Suprapubic skin (tissue), 4 donors: ENCODE results near the gene COL19A1. TPM values are rescaled to one million over a fixed set of nuclear protein-coding genes. Genes with fewer than 3 reads are reported as not detected.

Experiments used
- DNase-seq, 2 donors: peaks; one replicate each; pipeline ENCODE4 v3.0.0-alpha.2; 2019; ENCODE audit warnings: low spot score in 2 of 2
- H3K27ac ChIP-seq: fragments of 200-600 bp; sonication (generic); one replicate; pipeline ENCODE4 v1.5.1; 2019
- H3K27me3 ChIP-seq: fragments of 200-600 bp; sonication (generic); one replicate; pipeline ENCODE4 v1.5.1; 2019
- H3K36me3 ChIP-seq: fragments of 200-600 bp; sonication (generic); one replicate; pipeline ENCODE4 v1.5.1; 2019
- H3K4me1 ChIP-seq: fragments of 200-600 bp; sonication (generic); one replicate; pipeline ENCODE4 v1.5.1; 2019
- H3K4me3 ChIP-seq: fragments of 200-600 bp; sonication (generic); one replicate; pipeline ENCODE4 v1.5.1; 2019; ENCODE audit warnings: mild to moderate bottlenecking
- H3K9me3 ChIP-seq: fragments of 200-600 bp; sonication (generic); one replicate; pipeline ENCODE4 v1.5.1; 2019
- EP300 ChIP-seq: sonication (generic); formaldehyde crosslinking; IDR thresholded peaks from one replicate; pipeline ENCODE4 v1.6.1; 2017; ENCODE audit warnings: antibody characterized with exemption
- POLR2A ChIP-seq, 2 donors: fragments of 450-650 bp; IDR thresholded peaks; one replicate each; pipeline ENCODE4 v1.6.1; 2017; ENCODE audit warnings: antibody characterized with exemption in 2 of 2, mild to moderate bottlenecking in 2 of 2, moderate library complexity in 2 of 2
- POLR2AphosphoS5 ChIP-seq, 3 donors: sonication (generic); formaldehyde crosslinking; IDR thresholded peaks; one replicate each; pipeline ENCODE4 v1.6.1; 2017; ENCODE audit warnings: antibody characterized with exemption in 3 of 3
- WGBS: methylation state at CpG from one replicate; pipeline ENCODE4 v1.1.5; 2018; 5-methylcytosine and 5-hydroxymethylcytosine counted together
- total RNA-seq, 4 donors: library from RNA; depleted of rRNA; stranded (reverse); fragments of >200 nt; gene quantifications; one replicate each; pipeline ENCODE4 v1.1.0, GENCODE V29; 2016
- TF ChIP-seq, protein P1 (sequence below), 2 donors: fragments of 200-600 bp in 1 of 2; fragments of 450-650 bp in 1 of 2; sonication (generic) in 1 of 2; IDR thresholded peaks; one replicate each; pipeline ENCODE4 v1.5.1; 2016 to 2019; ENCODE audit warnings: antibody characterized with exemption in 2 of 2, mild to moderate bottlenecking in 1 of 2, moderate library complexity in 1 of 2

The COL19A1 gene
- total RNA-seq, 4 donors from 2014 or later: 0.10 TPM; not detected in 3

GRCh38 chr6:69976591-69977090 lies 110.3 kb downstream of the COL19A1 start:
- DNase-seq: no peak
- H3K27ac ChIP-seq: no peak overlapping the region
- no peaks in the 10 kb centered on the region for H3K4me1 ChIP-seq
- H3K9me3 ChIP-seq: no peaks in the 10 kb centered on the region
- TF ChIP-seq, protein P1, sequence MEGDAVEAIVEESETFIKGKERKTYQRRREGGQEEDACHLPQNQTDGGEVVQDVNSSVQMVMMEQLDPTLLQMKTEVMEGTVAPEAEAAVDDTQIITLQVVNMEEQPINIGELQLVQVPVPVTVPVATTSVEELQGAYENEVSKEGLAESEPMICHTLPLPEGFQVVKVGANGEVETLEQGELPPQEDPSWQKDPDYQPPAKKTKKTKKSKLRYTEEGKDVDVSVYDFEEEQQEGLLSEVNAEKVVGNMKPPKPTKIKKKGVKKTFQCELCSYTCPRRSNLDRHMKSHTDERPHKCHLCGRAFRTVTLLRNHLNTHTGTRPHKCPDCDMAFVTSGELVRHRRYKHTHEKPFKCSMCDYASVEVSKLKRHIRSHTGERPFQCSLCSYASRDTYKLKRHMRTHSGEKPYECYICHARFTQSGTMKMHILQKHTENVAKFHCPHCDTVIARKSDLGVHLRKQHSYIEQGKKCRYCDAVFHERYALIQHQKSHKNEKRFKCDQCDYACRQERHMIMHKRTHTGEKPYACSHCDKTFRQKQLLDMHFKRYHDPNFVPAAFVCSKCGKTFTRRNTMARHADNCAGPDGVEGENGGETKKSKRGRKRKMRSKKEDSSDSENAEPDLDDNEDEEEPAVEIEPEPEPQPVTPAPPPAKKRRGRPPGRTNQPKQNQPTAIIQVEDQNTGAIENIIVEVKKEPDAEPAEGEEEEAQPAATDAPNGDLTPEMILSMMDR (IDR thresholded peaks at IDR 0.05): no peak
- TF ChIP-seq EP300 (no peak), POLR2A (IDR thresholded peaks at IDR 0.05) (no peak), POLR2AphosphoS5 (IDR thresholded peaks at IDR 0.05) (no peak)
- 90% methylated on average over 4 of the region's 4 CpGs for WGBS
- H3K4me3 ChIP-seq: no peak overlapping the region
- H3K36me3 ChIP-seq: no peaks in the 10 kb centered on the region
- H3K27me3 ChIP-seq: no peaks in the 10 kb centered on the region

DNA sequence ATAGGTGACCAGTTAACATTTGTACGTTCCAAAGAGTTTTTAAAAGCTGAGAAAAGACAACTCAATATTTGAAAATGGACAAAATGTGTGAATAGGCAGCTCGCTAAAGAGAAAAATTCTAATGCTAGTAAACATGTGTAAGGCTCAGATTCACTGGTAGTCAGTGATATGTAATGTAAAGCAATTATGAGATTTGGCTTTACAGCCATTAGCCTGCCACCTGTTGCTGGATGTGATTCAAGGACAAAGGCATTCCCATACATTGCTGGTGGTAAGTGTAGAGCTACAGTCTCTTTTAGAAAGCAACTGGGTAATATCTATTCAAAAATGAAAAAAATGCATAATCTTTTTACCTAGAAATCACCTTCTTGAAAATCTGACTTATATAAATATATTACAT lies 114.3 kb downstream of the COL19A1 start:
- H3K4me3 ChIP-seq: no peak overlapping the region
- no peak overlapping the region for H3K27ac ChIP-seq
- H3K9me3 ChIP-seq: no peaks in the 10 kb centered on the region
- H3K27me3 ChIP-seq: no peaks in the 10 kb centered on the region
- H3K4me1 ChIP-seq: no peaks in the 10 kb centered on the region
- WGBS: 76% methylated on average over 2 of the region's 2 CpGs
- DNase-seq: no peak
- H3K36me3 ChIP-seq: no peaks in the 10 kb centered on the region
- TF ChIP-seq EP300: no peak
- TF ChIP-seq POLR2AphosphoS5 (IDR thresholded peaks at IDR 0.05): no peak
- TF ChIP-seq POLR2A (IDR thresholded peaks at IDR 0.05): no peak
- TF ChIP-seq, protein P1 (IDR thresholded peaks at IDR 0.05): no peak

DNA sequence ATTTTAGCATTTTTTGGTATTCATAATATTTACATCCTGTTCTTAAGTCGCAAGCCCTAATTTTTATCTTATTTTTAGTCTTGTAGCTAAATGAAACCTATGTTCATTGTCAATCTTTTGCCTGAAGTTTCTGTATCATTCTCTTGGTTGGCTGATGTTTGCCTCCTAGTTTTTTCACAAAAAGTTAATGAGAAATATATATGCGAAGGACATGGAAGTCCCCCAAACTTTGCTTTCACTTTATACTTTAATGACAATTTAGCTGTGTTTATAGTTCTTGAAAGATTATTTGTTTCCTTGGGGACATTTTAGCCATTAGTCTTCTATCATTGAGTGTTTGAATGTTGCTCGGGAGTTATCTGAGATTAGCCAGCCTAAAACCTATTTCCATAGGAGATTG lies 118.2 kb downstream of the COL19A1 start:
- TF ChIP-seq POLR2AphosphoS5 (IDR thresholded peaks at IDR 0.05): no peak
- no peak for TF ChIP-seq POLR2A (IDR thresholded peaks at IDR 0.05)

GRCh38 chr6:69985180-69985579 lies 118.8 kb downstream of the COL19A1 start:
- Histone ChIP-seq H3K27ac (no peak overlapping the region), H3K9me3 (no peaks in the 10 kb centered on the region), H3K27me3 (no peaks in the 10 kb centered on the region), H3K4me3 (no peak overlapping the region), H3K4me1 (no peaks in the 10 kb centered on the region), H3K36me3 (no peaks in the 10 kb centered on the region)
- TF ChIP-seq POLR2A (IDR thresholded peaks at IDR 0.05): no peak
- WGBS: 88% methylated on average over 1 of the region's 1 CpG
- DNase-seq: no peak

More for the DNA sequence above, 118.2 kb downstream of the COL19A1 start:
- no peak for DNase-seq
- no peaks in the 10 kb centered on the region for H3K4me1 ChIP-seq
- no peak overlapping the region for H3K27ac ChIP-seq
- no peaks in the 10 kb centered on the region for H3K36me3 ChIP-seq
- WGBS: 86% methylated on average over 3 of the region's 3 CpGs
- H3K9me3 ChIP-seq: no peaks in the 10 kb centered on the region
- H3K27me3 ChIP-seq: no peaks in the 10 kb centered on the region
- H3K4me3 ChIP-seq: no peak overlapping the region

GRCh38 chr6:69987550-69987949 lies 121.2 kb downstream of the COL19A1 start:
- no peak overlapping the region for H3K4me3 ChIP-seq
- H3K9me3 ChIP-seq: peaks cover 3% of the 10 kb centered on the region
- no peaks in the 10 kb centered on the region for H3K36me3 ChIP-seq
- TF ChIP-seq POLR2AphosphoS5 (IDR thresholded peaks at IDR 0.05) (no peak), EP300 (no peak), POLR2A (IDR thresholded peaks at IDR 0.05) (no peak)
- TF ChIP-seq, protein P1 (IDR thresholded peaks at IDR 0.05): no peak
- DNase-seq: no peak
- no peaks in the 10 kb centered on the region for H3K27me3 ChIP-seq
- H3K4me1 ChIP-seq: no peaks in the 10 kb centered on the region
- H3K27ac ChIP-seq: no peak overlapping the region
- WGBS: 82% methylated on average over 2 of the region's 2 CpGs

GRCh38 chr6:69988458-69989126 lies 122.2 kb downstream of the COL19A1 start:
- Histone ChIP-seq H3K27ac (no peak overlapping the region), H3K27me3 (no peaks in the 10 kb centered on the region), H3K9me3 (peaks cover 3% of the 10 kb centered on the region), H3K4me3 (no peak overlapping the region), H3K36me3 (no peaks in the 10 kb centered on the region), H3K4me1 (no peaks in the 10 kb centered on the region)
- no peak for DNase-seq
- 62% methylated on average over 5 of the region's 5 CpGs for WGBS
- TF ChIP-seq EP300 (no peak), POLR2AphosphoS5 (IDR thresholded peaks at IDR 0.05) (no peak), POLR2A (IDR thresholded peaks at IDR 0.05) (no peak)
- TF ChIP-seq, protein P1 (IDR thresholded peaks at IDR 0.05): no peak
